ENCODE results near the gene ITPRID2.

ITPRID2 gene

GRCh38 chr2:181943411-181944124, 52.0 kb downstream of the ITPRID2 start:
- in situ Hi-C loops (cut with MboI; ENCODE audit: low sequenced_read_pairs, unreplicated experiment), result no loop called here
- no peak for TF ChIP-seq CTCF (IDR thresholded peaks at IDR 0.05; ENCODE audit: borderline replicate concordance, control extremely low read depth, extremely low read depth, insufficient read depth, missing control alignments)
- no peak for DNase-seq (ENCODE audit: low spot score)

- in situ Hi-C loops (cut with MboI; ENCODE audit: low sequenced_read_pairs, unreplicated experiment), result no loop called here
- DNase-seq (ENCODE audit: low spot score), result no peak
- no peak for TF ChIP-seq CTCF (IDR thresholded peaks at IDR 0.05; ENCODE audit: borderline replicate concordance, control extremely low read depth, extremely low read depth, insufficient read depth, missing control alignments)
These were observed 52.8 kb downstream of the ITPRID2 start for GRCh38 chr2:181944164-181944913.

GRCh38 chr2:181944914-181945291, 53.4 kb downstream of the ITPRID2 start:
- in situ Hi-C loops (cut with MboI; ENCODE audit: low sequenced_read_pairs, unreplicated experiment), result no loop called here
- no peak for TF ChIP-seq CTCF (IDR thresholded peaks at IDR 0.05; ENCODE audit: borderline replicate concordance, control extremely low read depth, extremely low read depth, insufficient read depth, missing control alignments)
- DNase-seq (ENCODE audit: low spot score), result no peak

GRCh38 chr2:181946444-181947127, 55.1 kb downstream of the ITPRID2 start:
- TF ChIP-seq CTCF (IDR thresholded peaks at IDR 0.05; ENCODE audit: borderline replicate concordance, control extremely low read depth, extremely low read depth, insufficient read depth, missing control alignments), result no peak
- in situ Hi-C loops (cut with MboI; ENCODE audit: low sequenced_read_pairs, unreplicated experiment), result no loop called here

GRCh38 chr2:181947273-181947672, 55.7 kb downstream of the ITPRID2 start:
- no peak for DNase-seq (ENCODE audit: low spot score)
- TF ChIP-seq CTCF (IDR thresholded peaks at IDR 0.05; ENCODE audit: borderline replicate concordance, control extremely low read depth, extremely low read depth, insufficient read depth, missing control alignments), result no peak
- in situ Hi-C loops (cut with MboI; ENCODE audit: low sequenced_read_pairs, unreplicated experiment), result no loop called here

More at GRCh38 chr2:181946444-181947127, 55.1 kb downstream of the ITPRID2 start:
- no peak for DNase-seq (ENCODE audit: low spot score)

GRCh38 chr2:181948227-181948626, 56.7 kb downstream of the ITPRID2 start:
- in situ Hi-C loops (cut with MboI; ENCODE audit: low sequenced_read_pairs, unreplicated experiment), result no loop called here
- TF ChIP-seq CTCF (IDR thresholded peaks at IDR 0.05; ENCODE audit: borderline replicate concordance, control extremely low read depth, extremely low read depth, insufficient read depth, missing control alignments), result no peak
- DNase-seq (ENCODE audit: low spot score), result no peak

All from GM13976 (cell line).